ENCODE measurements around the gene ATP6V1E1. TPM values are rescaled to one million over a fixed set of nuclear protein-coding genes. Genes with fewer than 3 reads are reported as not detected.

ATP6V1E1 gene
- total and polyA plus RNA-seq, 9 of the 15 experiments (the other 6 are each of a cell fraction or from before 2014, with no cell fraction given): 122 to 249 (median 179) TPM

DNA sequence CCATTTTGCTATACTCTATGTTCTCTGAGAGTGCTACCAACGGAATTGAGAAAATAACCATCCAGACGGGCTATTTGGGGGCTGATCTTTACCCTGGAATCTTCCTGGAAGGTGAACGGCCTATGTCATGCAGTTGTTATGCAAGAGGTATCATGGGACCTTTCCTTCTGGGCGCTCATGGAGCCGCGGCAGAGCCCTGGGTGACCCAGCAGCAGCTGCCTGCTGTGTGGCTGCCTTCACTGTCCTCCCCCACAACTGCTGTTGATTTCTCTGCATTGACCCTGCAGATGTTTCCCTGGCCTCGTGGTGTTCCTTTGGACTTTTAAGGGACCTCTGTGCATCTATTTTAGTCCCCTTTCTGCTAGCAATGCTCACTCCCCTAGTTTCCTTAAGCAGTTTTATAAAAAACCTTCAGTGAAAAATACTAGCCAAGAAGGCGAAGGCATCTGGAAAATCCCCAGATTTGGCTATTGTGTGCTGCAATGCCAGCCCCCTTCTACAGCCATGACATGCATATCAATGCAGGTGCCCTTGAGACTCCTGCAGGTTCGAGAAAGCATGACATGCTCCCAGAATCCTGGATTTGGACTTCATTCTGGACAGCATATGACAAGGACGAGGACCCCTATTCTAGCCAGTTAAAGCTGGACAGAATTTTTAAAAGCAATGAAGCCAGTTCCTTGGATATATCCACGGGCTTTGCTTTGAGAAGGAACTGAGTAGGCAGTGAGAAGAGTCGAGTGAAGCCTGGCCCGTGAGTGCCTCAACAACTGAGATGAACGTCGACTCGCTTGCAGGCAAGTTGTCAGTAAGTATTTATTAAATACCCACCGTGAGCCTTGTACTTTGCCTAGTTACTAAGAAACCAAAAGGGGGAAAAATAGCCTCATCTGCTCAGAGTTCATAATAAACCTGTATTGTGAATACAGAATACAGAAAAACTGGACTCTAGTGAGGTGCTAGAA, 65.4 kb downstream of the ATP6V1E1 start, which contains the start of gene SLC25A18 (continued):
- TF ChIP-seq, protein P1, sequence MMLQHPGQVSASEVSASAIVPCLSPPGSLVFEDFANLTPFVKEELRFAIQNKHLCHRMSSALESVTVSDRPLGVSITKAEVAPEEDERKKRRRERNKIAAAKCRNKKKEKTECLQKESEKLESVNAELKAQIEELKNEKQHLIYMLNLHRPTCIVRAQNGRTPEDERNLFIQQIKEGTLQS (IDR thresholded peaks at IDR 0.05): 0 out of 2 replicates have a peak, but pooled peaks have one; percentile 21
- TF ChIP-seq, protein P1 (CRISPR knock-in tag; conservative IDR thresholded peaks at IDR 0.05): no peak
- no peak for TF ChIP-seq YY1 (IDR thresholded peaks at IDR 0.05; ENCODE audit: borderline replicate concordance in 1 of 3, control insufficient read depth in 1 of 3, extremely low read depth in 1 of 3, insufficient read depth in 3 of 3, insufficient read length in 1 of 3, insufficient replicate concordance in 2 of 3, low read depth in 1 of 3, low read length in 2 of 3)
- TF ChIP-seq ZNF146 (CRISPR knock-in tag; IDR thresholded peaks at IDR 0.05; ENCODE audit: unreplicated experiment): no peak
- TF ChIP-seq CBX8 (IDR thresholded peaks at IDR 0.05; ENCODE audit: borderline replicate concordance, extremely low read depth, low read depth, low read length, poor library complexity, severe bottlenecking): no peak
- TF ChIP-seq ZNF232 (CRISPR knock-in tag; IDR thresholded peaks at IDR 0.05): no peak
- 0 out of 2 replicates have a peak, but pooled peaks have one; percentile 35 for TF ChIP-seq E2F3 (CRISPR knock-in tag; IDR thresholded peaks at IDR 0.05)
- TF ChIP-seq CREM (IDR thresholded peaks at IDR 0.05; ENCODE audit: low read depth): no peak
- no peak for TF ChIP-seq CEBPG (CRISPR knock-in tag; IDR thresholded peaks at IDR 0.05)
- peak; percentile 69 to 94 for TF ChIP-seq CEBPG (tag; conservative IDR thresholded peaks at IDR 0.05 in 1 of 2, IDR thresholded peaks at IDR 0.05 in 1 of 2)
- 0 out of 2 replicates have a peak, but pooled peaks have one; percentile 42 for TF ChIP-seq CBFA2T2 (conservative IDR thresholded peaks at IDR 0.05)
- no peak for TF ChIP-seq SAFB (IDR thresholded peaks at IDR 0.05; ENCODE audit: borderline replicate concordance, low read depth, low read length)
- no peak for TF ChIP-seq HNRNPLL (IDR thresholded peaks at IDR 0.05; ENCODE audit: low read depth, low read length, poor library complexity, severe bottlenecking)
- TF ChIP-seq ZNF77 (CRISPR knock-in tag; IDR thresholded peaks at IDR 0.05): no peak
- no peak for TF ChIP-seq ZNF551 (CRISPR knock-in tag; IDR thresholded peaks at IDR 0.05)
- peak; percentile 37 for TF ChIP-seq ZFP36 (IDR thresholded peaks at IDR 0.05; ENCODE audit: low read depth, low read length, partially characterized antibody)
- TF ChIP-seq ZNF75A (CRISPR knock-in tag; IDR thresholded peaks at IDR 0.05): no peak
- no peak for TF ChIP-seq ZNF121 (CRISPR knock-in tag; conservative IDR thresholded peaks at IDR 0.05)
- TF ChIP-seq, protein P2, sequence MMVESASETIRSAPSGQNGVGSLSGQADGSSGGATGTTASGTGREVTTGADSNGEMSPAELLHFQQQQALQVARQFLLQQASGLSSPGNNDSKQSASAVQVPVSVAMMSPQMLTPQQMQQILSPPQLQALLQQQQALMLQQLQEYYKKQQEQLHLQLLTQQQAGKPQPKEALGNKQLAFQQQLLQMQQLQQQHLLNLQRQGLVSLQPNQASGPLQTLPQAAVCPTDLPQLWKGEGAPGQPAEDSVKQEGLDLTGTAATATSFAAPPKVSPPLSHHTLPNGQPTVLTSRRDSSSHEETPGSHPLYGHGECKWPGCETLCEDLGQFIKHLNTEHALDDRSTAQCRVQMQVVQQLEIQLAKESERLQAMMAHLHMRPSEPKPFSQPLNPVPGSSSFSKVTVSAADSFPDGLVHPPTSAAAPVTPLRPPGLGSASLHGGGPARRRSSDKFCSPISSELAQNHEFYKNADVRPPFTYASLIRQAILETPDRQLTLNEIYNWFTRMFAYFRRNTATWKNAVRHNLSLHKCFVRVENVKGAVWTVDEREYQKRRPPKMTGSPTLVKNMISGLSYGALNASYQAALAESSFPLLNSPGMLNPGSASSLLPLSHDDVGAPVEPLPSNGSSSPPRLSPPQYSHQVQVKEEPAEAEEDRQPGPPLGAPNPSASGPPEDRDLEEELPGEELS (CRISPR knock-in tag; IDR thresholded peaks at IDR 0.05; ENCODE audit: borderline replicate concordance): no peak
- TF ChIP-seq, protein P3, sequence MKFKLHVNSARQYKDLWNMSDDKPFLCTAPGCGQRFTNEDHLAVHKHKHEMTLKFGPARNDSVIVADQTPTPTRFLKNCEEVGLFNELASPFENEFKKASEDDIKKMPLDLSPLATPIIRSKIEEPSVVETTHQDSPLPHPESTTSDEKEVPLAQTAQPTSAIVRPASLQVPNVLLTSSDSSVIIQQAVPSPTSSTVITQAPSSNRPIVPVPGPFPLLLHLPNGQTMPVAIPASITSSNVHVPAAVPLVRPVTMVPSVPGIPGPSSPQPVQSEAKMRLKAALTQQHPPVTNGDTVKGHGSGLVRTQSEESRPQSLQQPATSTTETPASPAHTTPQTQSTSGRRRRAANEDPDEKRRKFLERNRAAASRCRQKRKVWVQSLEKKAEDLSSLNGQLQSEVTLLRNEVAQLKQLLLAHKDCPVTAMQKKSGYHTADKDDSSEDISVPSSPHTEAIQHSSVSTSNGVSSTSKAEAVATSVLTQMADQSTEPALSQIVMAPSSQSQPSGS (CRISPR knock-in tag; IDR thresholded peaks at IDR 0.05): no peak
